HepG2 (cell line): ENCODE measurements around the gene AGAP1. TPM values are rescaled to one million over a fixed set of nuclear protein-coding genes. Genes with fewer than 3 reads are reported as not detected.

Experiments used
- ARNTL ChIP-seq: sonication (generic); formaldehyde crosslinking; IDR thresholded peaks from 2 replicates; pipeline ENCODE4 v1.4.0; 2020; ENCODE audit warnings: mild to moderate bottlenecking, missing genetic modification reagents
- HNRNPUL1 ChIP-seq: fragments of 200-400 bp; formaldehyde crosslinking; IDR thresholded peaks from 2 replicates; pipeline ENCODE4 v1.6.1; 2017; ENCODE audit warnings: low read depth, mild to moderate bottlenecking, low read length, moderate library complexity
- ONECUT2 ChIP-seq: sonication (generic); formaldehyde crosslinking; IDR thresholded peaks from 2 replicates; pipeline ENCODE4 v1.4.0; 2020; ENCODE audit warnings: missing genetic modification reagents
- PCBP2 ChIP-seq: fragments of 200-400 bp; formaldehyde crosslinking; optimal IDR thresholded peaks from 2 replicates; pipeline ENCODE3; 2018; ENCODE audit warnings: low read length, low read depth; ENCODE audit not compliant: poor library complexity, severe bottlenecking
- RORA ChIP-seq: sonication (generic); formaldehyde crosslinking; IDR thresholded peaks from 2 replicates; pipeline ENCODE4 v1.5.0; 2020; ENCODE audit warnings: mild to moderate bottlenecking, missing genetic modification reagents, moderate library complexity
- SP4 ChIP-seq: sonication (generic); formaldehyde crosslinking; IDR thresholded peaks from 2 replicates; pipeline ENCODE4 v1.8.1; 2023; ENCODE audit warnings: mild to moderate bottlenecking, missing genetic modification reagents
- THRA ChIP-seq: sonication (generic); formaldehyde crosslinking; IDR thresholded peaks from 2 replicates; pipeline ENCODE4 v1.4.0; 2020; ENCODE audit warnings: missing genetic modification reagents, borderline replicate concordance
- ZKSCAN8 ChIP-seq: IDR thresholded peaks from 2 replicates; pipeline ENCODE4 v1.6.1; 2016; ENCODE audit warnings: borderline replicate concordance, missing genetic modification reagents, missing compliant biosample characterization
- ZNF143 ChIP-seq: sonication (generic); formaldehyde crosslinking; IDR thresholded peaks from 2 replicates; pipeline ENCODE4 v1.4.0; 2020; ENCODE audit warnings: missing genetic modification reagents
- ZNF335 ChIP-seq: sonication (generic); formaldehyde crosslinking; IDR thresholded peaks from 2 replicates; pipeline ENCODE4 v1.4.0; 2020; ENCODE audit warnings: missing genetic modification reagents
- ZNF670 ChIP-seq: sonication (generic); formaldehyde crosslinking; IDR thresholded peaks from 2 replicates; pipeline ENCODE4 v1.8.0; 2022; ENCODE audit warnings: mild to moderate bottlenecking, missing genetic modification reagents, borderline replicate concordance
- ZSCAN21 ChIP-seq: sonication (generic); formaldehyde crosslinking; IDR thresholded peaks from 2 replicates; pipeline ENCODE4 v1.8.0; 2022; ENCODE audit warnings: mild to moderate bottlenecking, missing genetic modification reagents, moderate library complexity, borderline replicate concordance
- ZSCAN25 ChIP-seq: sonication (generic); formaldehyde crosslinking; IDR thresholded peaks from 2 replicates; pipeline ENCODE4 v1.8.0; 2022; ENCODE audit warnings: mild to moderate bottlenecking, missing genetic modification reagents
- polyA plus RNA-seq, 8 experiments: library from polyadenylated mRNA; depleted of rRNA in 3 of 8; stranded (reverse) in 7 of 8; unstranded in 1 of 8; fragments of >200 nt; fragmentation: Illumina TruSeq in 4 of 8; extraction: Trizol in 4 of 8; gene quantifications; 2 replicates each; pipeline versions ENCODE4 v1.2.1 to v1.2.3, GENCODE V29; 2011 to 2016; ENCODE audit warnings: low read depth in 4 of 8, missing spikeins in 1 of 8, mixed read lengths in 1 of 8; ENCODE audit not compliant: insufficient read depth in 1 of 8
- total RNA-seq, 5 experiments: library from RNA; depleted of rRNA; stranded (reverse); fragments of >200 nt; fragmentation: Illumina TruSeq; extraction: Trizol; gene quantifications; 2 replicates each; pipeline ENCODE4 v1.2.3, GENCODE V29; 2016; ENCODE audit warnings: low read depth in 1 of 5
- TF ChIP-seq, protein P1 (sequence below): IDR thresholded peaks from 2 replicates; pipeline ENCODE4 v1.4.0; 2020; ENCODE audit warnings: mild to moderate bottlenecking, missing genetic modification reagents
- TF ChIP-seq, protein P2 (sequence below): sonication (generic); formaldehyde crosslinking; IDR thresholded peaks from 2 replicates; pipeline ENCODE4 v1.5.1; 2020; ENCODE audit warnings: missing genetic modification reagents, mild to moderate bottlenecking, borderline replicate concordance
- TF ChIP-seq, protein P3 (sequence below): sonication (generic); formaldehyde crosslinking; IDR thresholded peaks from 2 replicates; pipeline ENCODE4 v1.9.0; 2021; ENCODE audit warnings: missing genetic modification reagents, mild to moderate bottlenecking, borderline replicate concordance
- TF ChIP-seq, protein P4 (sequence below): sonication (generic); formaldehyde crosslinking; IDR thresholded peaks from 2 replicates; pipeline ENCODE4 v1.8.0; 2022; ENCODE audit warnings: missing genetic modification reagents, mild to moderate bottlenecking, inconsistent platforms, borderline replicate concordance

Gene AGAP1
- total and polyA plus RNA-seq, 2 of the 13 experiments (the other 11 are each of a cell fraction or from before 2014, with no cell fraction given), result 21.2 to 32.7 TPM

DNA sequence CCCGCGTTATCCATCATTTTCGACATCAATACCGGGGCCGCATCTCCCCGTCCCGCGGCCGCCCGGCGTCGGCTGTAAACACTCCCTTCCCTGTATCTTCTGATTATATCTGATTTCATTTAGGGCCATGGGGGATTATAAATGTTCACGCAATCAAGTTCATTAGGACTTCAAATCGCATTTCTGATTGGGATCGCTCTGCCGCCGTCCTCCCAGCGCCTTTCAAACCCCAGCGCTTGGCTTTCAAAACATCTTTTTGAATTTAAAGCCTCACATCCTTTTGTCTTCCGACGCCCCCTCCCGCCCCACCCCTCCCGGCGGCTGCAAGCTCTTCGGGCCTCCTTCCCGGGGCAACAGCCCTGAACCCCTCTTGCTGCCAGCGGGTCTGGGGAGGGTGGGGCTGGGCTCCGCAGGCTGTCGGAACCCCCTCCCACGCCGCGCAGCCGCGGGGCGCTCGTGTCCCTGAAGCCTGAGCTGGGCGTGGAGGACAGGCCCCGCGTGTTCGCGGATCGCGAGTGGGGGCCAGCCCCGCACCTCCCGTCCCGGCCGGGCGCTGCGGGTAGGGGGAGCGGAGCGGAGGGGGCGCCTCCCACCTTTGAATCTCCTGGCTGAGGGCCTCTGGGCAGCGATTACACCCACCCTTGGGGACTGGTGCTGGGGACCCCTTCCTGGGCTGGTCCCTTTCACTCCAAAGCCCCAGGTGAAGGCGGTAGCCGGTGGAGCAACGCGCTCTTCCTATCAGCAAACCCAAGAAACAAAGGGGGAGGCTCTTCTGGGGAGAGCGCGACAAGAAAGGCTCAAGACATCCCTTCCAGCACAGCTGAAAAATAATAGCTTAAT lies 685.6 kb downstream of the AGAP1 start (continued):
- TF ChIP-seq, protein P1, sequence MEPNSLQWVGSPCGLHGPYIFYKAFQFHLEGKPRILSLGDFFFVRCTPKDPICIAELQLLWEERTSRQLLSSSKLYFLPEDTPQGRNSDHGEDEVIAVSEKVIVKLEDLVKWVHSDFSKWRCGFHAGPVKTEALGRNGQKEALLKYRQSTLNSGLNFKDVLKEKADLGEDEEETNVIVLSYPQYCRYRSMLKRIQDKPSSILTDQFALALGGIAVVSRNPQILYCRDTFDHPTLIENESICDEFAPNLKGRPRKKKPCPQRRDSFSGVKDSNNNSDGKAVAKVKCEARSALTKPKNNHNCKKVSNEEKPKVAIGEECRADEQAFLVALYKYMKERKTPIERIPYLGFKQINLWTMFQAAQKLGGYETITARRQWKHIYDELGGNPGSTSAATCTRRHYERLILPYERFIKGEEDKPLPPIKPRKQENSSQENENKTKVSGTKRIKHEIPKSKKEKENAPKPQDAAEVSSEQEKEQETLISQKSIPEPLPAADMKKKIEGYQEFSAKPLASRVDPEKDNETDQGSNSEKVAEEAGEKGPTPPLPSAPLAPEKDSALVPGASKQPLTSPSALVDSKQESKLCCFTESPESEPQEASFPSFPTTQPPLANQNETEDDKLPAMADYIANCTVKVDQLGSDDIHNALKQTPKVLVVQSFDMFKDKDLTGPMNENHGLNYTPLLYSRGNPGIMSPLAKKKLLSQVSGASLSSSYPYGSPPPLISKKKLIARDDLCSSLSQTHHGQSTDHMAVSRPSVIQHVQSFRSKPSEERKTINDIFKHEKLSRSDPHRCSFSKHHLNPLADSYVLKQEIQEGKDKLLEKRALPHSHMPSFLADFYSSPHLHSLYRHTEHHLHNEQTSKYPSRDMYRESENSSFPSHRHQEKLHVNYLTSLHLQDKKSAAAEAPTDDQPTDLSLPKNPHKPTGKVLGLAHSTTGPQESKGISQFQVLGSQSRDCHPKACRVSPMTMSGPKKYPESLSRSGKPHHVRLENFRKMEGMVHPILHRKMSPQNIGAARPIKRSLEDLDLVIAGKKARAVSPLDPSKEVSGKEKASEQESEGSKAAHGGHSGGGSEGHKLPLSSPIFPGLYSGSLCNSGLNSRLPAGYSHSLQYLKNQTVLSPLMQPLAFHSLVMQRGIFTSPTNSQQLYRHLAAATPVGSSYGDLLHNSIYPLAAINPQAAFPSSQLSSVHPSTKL, result no peak
- TF ChIP-seq PCBP2 (no peak), ZSCAN25 (CRISPR knock-in tag) (0 out of 2 replicates have a peak, but pooled peaks have one; percentile 17), ZSCAN21 (no peak), RORA (CRISPR knock-in tag) (no peak), ZKSCAN8 (no peak), ZNF143 (no peak), HNRNPUL1 (no peak), ZNF335 (CRISPR knock-in tag) (no peak), THRA (CRISPR knock-in tag) (no peak), SP4 (CRISPR knock-in tag) (no peak), ZNF670 (CRISPR knock-in tag) (no peak), ONECUT2 (CRISPR knock-in tag) (no peak), ARNTL (CRISPR knock-in tag) (no peak)
- TF ChIP-seq, protein P2, sequence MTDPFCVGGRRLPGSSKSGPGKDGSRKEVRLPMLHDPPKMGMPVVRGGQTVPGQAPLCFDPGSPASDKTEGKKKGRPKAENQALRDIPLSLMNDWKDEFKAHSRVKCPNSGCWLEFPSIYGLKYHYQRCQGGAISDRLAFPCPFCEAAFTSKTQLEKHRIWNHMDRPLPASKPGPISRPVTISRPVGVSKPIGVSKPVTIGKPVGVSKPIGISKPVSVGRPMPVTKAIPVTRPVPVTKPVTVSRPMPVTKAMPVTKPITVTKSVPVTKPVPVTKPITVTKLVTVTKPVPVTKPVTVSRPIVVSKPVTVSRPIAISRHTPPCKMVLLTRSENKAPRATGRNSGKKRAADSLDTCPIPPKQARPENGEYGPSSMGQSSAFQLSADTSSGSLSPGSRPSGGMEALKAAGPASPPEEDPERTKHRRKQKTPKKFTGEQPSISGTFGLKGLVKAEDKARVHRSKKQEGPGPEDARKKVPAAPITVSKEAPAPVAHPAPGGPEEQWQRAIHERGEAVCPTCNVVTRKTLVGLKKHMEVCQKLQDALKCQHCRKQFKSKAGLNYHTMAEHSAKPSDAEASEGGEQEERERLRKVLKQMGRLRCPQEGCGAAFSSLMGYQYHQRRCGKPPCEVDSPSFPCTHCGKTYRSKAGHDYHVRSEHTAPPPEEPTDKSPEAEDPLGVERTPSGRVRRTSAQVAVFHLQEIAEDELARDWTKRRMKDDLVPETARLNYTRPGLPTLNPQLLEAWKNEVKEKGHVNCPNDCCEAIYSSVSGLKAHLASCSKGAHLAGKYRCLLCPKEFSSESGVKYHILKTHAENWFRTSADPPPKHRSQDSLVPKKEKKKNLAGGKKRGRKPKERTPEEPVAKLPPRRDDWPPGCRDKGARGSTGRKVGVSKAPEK (CRISPR knock-in tag), result no peak
- TF ChIP-seq, protein P3, sequence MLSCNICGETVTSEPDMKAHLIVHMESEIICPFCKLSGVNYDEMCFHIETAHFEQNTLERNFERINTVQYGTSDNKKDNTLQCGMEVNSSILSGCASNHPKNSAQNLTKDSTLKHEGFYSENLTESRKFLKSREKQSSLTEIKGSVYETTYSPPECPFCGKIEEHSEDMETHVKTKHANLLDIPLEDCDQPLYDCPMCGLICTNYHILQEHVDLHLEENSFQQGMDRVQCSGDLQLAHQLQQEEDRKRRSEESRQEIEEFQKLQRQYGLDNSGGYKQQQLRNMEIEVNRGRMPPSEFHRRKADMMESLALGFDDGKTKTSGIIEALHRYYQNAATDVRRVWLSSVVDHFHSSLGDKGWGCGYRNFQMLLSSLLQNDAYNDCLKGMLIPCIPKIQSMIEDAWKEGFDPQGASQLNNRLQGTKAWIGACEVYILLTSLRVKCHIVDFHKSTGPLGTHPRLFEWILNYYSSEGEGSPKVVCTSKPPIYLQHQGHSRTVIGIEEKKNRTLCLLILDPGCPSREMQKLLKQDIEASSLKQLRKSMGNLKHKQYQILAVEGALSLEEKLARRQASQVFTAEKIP (CRISPR knock-in tag), result no peak
- TF ChIP-seq, protein P4, sequence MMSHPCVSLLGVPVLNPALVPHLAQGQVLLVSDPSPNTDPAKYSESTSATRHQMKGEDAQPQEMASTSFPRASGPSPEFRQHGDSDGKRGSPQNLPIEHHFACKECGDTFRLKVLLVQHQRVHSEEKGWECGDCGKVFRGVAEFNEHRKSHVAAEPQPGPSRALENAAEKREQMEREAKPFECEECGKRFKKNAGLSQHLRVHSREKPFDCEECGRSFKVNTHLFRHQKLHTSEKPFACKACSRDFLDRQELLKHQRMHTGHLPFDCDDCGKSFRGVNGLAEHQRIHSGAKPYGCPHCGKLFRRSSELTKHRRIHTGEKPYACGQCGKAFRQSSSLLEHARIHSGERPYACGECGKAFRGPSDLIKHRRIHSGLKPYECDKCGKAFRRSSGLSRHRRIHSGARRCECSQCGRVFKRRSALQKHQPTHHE, result no peak
